Neural progenitor cell (in vitro differentiated cells): ENCODE measurements around the gene SPRED3.

ENCODE experiments used
- EZH2 ChIP-seq: fragments of 200-600 bp; sonication (generic); IDR thresholded peaks from 2 replicates; pipeline ENCODE4 v1.6.1; 2017; ENCODE audit warnings: antibody characterized with exemption, mild to moderate bottlenecking, moderate library complexity
- EZH2phosphoT487 ChIP-seq: fragments of 200-600 bp; sonication (generic); IDR thresholded peaks from 2 replicates; pipeline ENCODE4 v1.6.1; 2017; ENCODE audit warnings: antibody characterized with exemption
- TF ChIP-seq, protein P1 (sequence below): fragments of 200-600 bp; sonication (generic); IDR thresholded peaks from 2 replicates; pipeline ENCODE4 v1.5.1; 2017; ENCODE audit warnings: antibody characterized with exemption, mild to moderate bottlenecking

DNA sequence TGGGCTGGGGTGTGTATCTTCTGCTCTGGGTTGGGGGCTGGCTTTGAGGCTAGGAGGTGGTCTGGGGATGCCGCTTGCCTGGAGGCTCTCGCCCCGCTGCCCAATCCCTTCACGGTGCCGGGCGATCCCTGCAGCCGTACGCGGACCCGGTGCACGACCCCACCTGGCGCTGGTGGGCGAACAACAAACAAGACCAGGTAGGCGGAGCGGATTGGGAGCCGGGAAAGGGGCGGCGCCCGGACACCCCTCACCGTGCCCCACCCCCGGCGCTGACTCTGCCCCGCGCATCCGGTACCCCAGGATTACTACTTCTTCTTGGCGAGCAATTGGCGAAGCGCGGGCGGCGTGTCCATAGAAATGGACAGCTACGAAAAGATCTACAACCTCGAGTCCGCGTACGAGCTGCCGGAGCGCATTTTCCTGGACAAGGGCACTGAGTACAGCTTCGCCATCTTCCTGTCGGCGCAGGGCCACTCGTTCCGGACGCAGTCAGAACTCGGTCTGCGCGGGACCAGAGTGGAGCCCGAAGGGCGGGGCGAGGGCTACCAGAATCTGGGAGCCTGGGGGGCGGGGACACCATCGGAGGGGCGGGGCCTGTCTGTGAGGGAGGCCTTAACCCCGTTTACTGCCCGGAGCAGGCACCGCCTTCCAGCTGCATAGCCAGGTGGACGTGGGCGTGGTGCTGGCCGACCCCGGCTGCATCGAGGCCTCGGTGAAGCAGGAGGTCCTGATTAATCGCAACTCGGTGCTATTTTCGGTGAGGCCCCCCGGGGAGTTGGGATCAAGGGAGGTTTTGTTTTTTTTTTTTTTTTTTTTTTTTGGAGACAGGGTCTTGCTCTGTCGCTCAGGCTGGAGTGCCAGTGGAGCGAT, 26.2 kb upstream of the SPRED3 start:
- TF ChIP-seq, protein P1, sequence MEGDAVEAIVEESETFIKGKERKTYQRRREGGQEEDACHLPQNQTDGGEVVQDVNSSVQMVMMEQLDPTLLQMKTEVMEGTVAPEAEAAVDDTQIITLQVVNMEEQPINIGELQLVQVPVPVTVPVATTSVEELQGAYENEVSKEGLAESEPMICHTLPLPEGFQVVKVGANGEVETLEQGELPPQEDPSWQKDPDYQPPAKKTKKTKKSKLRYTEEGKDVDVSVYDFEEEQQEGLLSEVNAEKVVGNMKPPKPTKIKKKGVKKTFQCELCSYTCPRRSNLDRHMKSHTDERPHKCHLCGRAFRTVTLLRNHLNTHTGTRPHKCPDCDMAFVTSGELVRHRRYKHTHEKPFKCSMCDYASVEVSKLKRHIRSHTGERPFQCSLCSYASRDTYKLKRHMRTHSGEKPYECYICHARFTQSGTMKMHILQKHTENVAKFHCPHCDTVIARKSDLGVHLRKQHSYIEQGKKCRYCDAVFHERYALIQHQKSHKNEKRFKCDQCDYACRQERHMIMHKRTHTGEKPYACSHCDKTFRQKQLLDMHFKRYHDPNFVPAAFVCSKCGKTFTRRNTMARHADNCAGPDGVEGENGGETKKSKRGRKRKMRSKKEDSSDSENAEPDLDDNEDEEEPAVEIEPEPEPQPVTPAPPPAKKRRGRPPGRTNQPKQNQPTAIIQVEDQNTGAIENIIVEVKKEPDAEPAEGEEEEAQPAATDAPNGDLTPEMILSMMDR: no peak
- TF ChIP-seq EZH2 (no peak), EZH2phosphoT487 (no peak)
